HG02642 (cell line): Measurements from ENCODE around the gene CIAO3.
A peak's percentile ranks its signal among the peaks of the same experiment; 100 is the strongest.

Source experiments
- ATAC-seq: cut with Tn5 transposase; IDR thresholded peaks from one replicate; pipeline ENCODE4 v1.9.1; 2021; ENCODE audit warnings: mild to moderate bottlenecking; ENCODE audit not compliant: unreplicated experiment, poor library complexity

CIAO3 gene

GRCh38 chr16:740764-741505, at the start of gene CIAO3:
CIAO3 (minus strand) TSS chr16:740997; CDS start chr16:740985, 12 bp downstream.
- ATAC-seq, result peak; percentile 82

GRCh38 chr16:790086-790485, 49.3 kb upstream of the CIAO3 start:
- no peak for ATAC-seq

- no peak for ATAC-seq
Measured at GRCh38 chr16:789191-789850, 48.5 kb upstream of the CIAO3 start.

- peak; percentile 73 for ATAC-seq
Measured at GRCh38 chr16:788399-789126, 47.8 kb upstream of the CIAO3 start, which contains the start of gene CHTF18. CHTF18 (plus strand) TSS chr16:788620; CDS start chr16:788685, 65 bp downstream.

GRCh38 chr16:787978-788398, 47.2 kb upstream of the CIAO3 start, which contains the start of gene RPUSD1:
RPUSD1 (minus strand) TSS chr16:788381; CDS start chr16:787737, 644 bp downstream.
- peak; percentile 22 for ATAC-seq

- no peak for ATAC-seq
Measured at GRCh38 chr16:787321-787966, 46.6 kb upstream of the CIAO3 start.

- no peak for ATAC-seq
Measured at GRCh38 chr16:785563-786535, 45.1 kb upstream of the CIAO3 start.

- ATAC-seq, result no peak
Measured at GRCh38 chr16:784431-784830, 43.6 kb upstream of the CIAO3 start.

- ATAC-seq, result no peak
Measured at GRCh38 chr16:783404-784161, 42.8 kb upstream of the CIAO3 start.

- no peak for ATAC-seq
Measured at GRCh38 chr16:782766-783403, 42.1 kb upstream of the CIAO3 start.

GRCh38 chr16:782258-782657, 41.5 kb upstream of the CIAO3 start:
- ATAC-seq, result no peak

- ATAC-seq, result no peak
Measured at GRCh38 chr16:781346-782010, 40.7 kb upstream of the CIAO3 start.

GRCh38 chr16:780296-780695, 39.5 kb upstream of the CIAO3 start:
- no peak for ATAC-seq

GRCh38 chr16:779561-779960, 38.8 kb upstream of the CIAO3 start:
- ATAC-seq, result no peak

GRCh38 chr16:778909-779527, 38.2 kb upstream of the CIAO3 start:
- no peak for ATAC-seq

- ATAC-seq, result no peak
Measured at GRCh38 chr16:778447-778846, 37.6 kb upstream of the CIAO3 start.

- no peak for ATAC-seq
Measured at GRCh38 chr16:777826-778225, 37.0 kb upstream of the CIAO3 start.
